Measurements from ENCODE around the gene CALHM5.

The CALHM5 gene

DNA sequence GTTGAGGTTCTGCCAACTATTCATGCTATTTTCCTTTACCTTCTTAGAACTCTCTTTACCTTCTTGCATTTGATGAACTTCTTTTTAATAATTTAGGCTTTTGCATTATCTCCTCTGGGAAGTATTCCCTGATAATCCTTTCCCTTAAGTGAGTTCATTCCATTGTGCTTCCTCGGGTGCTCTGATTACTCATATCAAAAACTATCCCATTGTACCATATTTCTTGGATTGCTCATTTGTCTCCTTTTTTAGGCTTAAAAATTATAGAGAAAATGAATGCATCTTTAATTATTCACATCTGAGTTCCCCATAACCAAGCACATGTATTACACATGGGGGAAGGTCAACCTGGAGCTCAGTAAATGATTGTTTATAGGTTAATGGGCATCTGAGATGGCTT lies 44.6 kb downstream of the CALHM5 start:
- DNase-seq = no peak

DNA sequence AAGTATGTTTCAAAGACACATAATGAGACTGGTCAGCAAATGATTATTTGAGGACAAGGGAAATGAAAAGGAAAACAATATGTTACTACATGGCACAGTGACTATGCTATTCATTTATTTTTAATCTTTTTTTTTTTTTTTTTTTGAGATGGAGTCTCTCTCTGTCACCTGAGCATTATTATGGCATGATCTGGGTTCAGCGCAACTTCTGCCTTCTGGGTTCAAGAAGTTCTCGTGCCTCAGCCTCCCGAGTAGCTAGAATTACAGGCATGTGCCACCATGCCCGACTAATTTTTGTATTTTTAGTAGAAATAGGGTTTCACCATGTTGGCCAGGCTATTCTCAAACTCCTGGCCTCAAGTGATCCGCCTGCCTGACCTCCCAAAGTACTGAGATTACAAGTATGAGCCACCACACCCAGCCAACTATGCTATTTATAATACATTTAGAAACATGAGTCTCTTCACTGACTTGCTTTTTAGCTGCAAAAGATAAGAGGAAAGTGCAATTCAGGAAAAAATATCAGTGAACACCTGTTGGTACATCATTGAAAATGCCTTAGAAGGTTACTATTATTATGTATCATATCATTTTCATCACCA lies 45.5 kb downstream of the CALHM5 start:
- no peak for DNase-seq

DNA sequence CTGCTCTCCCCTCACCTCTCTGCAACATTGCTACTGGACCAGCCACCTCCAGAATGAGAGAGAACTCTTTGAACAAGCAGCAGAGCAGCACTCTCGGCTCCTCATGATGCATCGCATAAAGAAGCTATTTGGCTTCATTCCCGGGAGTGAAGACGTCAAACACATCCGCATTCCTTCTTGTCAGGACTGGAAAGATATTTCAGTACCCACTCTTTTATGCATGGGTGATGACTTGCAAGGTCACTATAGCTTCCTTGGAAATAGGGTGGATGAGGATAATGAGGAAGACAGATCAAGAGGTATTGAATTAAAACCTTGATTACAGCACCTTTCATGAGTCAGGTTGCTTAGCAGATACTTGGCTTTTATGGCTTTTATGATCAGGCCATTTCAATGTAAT lies 46.5 kb downstream of the CALHM5 start:
- DNase-seq = peak; percentile 87

DNA sequence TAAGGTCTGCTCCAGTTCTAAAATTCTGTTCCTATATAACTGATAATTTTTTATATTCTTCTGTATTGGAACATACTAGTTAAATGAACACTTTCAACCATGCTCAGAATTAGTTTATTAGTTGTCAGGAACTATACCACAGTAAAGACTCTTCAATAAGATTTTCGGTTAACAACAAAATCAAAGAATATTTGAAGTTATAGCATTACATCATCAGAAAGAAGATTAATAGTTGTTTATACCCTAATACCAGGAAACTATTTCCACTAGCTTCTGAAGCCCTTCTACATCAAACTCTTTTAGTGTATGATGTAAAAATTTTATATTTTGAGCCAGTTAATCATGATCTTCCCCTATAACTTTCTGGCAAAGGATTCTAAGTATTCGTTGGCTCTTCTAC lies 48.7 kb downstream of the CALHM5 start:
- DNase-seq = no peak

DNA sequence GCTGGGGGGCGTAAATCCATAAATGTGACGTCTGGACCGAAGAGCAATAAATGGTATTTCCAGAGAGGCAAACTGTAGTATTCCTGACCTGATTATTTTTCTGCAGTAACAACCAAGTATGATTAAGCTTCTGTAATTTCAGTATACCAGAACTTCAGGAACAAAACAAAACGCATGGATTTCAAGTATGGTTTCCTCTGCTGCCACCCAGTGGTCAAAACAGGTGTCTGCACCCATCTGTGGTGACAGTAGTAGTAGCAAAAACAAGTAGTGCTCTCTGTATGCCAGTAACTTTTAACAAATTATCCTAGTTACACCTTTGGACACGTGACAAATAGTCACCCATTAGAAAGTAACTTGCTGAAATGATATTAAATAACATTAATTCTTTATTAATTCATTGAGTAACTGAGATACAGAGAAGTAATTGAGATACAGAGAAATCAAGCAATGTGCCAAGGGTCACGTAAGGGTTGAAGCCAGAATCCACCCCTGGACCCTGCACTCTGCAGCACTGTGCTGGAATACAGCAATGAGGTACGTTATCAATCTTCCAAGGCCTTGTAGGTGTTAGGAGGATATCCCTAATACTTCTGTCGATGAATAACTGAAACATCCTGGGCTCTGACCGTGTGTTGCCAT lies 50.1 kb downstream of the CALHM5 start:
- DNase-seq = peak; percentile 67

DNA sequence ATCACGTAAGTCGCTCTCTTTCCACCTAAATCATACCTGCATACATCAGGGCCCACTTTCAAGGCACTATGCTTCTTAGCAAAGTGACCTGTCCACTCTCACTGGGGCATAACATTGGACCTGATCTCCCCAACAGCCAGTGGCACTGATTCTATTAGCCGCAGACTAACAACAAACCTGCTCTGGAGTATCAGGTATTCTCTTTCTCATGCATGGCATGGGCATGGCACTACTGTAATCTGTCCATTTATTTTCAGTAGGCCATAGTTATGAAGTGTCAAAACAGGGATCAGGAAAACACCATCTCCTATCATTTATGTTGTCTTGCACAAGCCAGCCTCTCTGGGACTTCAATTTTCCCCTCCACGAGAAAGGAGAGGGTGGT lies 50.6 kb downstream of the CALHM5 start:
- no peak for DNase-seq

DNA sequence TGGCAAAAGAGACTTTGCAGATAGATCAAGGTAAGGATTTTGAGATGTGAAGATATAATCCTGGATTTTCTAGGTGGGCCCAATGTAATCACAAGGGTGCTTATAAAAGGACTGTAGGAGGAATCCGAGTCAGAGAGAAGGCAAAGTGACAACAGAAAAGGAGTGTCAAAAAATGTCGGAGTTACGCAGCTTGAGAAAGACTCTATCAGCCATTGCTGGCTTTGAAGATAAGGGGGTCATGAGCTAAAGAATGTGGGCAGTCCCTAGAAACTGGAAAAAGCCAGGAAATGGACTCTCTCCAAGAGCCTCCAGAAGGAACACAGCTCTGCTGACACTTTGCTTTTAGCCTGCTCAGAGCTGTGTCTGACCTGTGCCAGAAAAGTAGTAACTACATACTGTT lies 51.2 kb downstream of the CALHM5 start:
- DNase-seq = no peak

DNA sequence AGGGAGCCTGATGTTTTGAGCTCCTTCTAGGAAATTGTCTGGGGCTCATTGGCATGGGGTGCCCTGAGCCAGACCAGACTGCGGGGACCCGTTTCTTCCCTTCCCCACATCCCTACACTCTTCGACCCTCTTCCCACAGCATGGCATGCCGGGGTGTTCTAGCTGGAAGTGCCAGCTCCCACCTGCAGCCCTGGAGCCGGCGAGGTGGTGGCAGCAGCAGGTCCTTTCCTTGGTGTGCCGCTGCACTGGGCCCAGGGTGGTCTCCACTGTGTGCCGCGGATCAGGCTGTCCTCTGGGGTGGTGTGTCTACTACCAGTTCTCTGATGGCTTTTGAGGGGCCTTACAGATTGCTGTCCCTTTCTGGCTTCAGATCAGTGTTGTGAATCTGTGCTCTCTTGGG lies 52.4 kb downstream of the CALHM5 start:
- DNase-seq = no peak

DNA sequence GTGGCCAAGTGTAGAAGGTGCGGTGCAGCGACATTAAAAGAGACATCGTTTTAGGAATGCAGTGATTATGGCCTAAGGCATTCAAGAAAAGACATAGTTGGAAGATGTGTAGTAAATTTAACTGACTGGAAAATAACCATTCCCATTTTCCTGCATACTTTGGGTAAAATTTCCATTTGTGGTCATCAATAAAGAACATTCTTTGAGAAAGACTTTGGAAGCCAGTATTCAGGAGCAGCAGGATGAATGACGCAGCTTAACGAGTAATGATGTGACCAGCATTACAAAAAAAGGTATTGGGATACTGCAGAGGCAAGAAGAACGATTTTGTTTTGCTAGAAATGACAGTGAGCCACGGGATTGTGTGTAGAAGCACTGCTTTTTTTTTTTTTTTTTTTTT lies 52.9 kb downstream of the CALHM5 start:
- no peak for DNase-seq

DNA sequence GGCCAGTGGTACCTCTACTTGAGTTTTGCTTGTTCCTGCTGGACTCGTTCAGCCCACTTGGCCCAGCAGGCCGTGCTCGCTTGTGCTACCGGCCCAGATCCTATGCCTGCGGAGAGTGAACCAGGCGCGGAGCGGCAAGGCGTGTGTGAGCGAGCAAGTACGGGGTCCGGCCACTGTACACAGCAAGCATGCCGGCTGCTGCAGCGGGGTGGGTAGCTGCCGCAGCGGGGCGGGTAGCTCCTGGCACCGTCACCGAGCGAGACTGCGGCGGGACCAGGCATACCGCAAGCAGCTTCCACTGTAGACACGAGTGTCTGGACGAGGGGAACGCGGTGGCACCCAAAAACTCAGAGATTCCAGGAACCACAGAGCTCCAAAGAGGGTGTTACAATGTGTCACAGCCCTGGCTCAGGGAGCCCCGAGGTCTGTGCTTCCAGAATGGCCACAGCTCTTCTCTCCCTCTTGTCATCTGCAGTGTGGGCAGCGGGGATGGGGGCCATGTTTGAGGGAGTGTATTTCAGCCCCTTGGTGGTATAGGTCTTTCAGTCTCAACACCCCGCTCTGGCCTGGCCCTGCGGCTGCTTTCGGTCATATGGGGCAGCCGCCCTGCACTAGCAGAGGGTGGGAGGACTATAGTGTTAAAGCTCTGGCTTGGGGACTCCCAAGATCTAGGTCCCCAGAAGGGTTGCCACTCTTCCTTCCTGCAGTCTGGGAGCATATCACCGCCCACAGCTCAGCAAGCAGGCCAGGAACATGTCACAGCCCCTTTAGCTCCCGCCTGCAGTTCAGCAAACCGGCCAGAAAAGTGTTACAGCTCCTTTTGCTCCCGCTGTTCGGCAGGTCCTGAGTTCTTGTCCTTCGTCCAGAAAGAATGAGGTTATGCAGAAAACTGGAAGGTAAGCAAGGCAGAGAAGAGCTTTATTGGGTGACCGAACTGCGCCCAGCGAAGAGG lies 53.8 kb downstream of the CALHM5 start:
- peak; percentile 13 for DNase-seq

DNA sequence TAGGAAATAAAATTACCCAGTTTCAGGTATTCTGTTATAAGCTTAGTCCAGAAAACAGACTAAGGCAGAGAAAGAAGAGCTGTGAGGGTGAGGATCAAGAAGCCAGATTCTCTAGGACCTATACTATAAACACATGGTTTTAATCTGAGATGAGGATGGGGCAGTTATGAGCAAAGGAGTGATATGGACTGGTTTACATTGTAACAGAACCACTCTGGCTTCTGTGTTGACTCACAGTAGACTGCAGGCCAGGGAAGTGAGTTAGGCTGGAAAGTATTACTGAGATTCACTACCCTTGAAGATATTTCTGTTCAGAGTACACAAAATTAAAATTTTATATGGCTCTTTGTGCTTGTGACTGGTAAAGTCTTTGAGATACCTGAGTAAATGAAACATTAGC lies 56.7 kb downstream of the CALHM5 start:
- no peak for DNase-seq

DNA sequence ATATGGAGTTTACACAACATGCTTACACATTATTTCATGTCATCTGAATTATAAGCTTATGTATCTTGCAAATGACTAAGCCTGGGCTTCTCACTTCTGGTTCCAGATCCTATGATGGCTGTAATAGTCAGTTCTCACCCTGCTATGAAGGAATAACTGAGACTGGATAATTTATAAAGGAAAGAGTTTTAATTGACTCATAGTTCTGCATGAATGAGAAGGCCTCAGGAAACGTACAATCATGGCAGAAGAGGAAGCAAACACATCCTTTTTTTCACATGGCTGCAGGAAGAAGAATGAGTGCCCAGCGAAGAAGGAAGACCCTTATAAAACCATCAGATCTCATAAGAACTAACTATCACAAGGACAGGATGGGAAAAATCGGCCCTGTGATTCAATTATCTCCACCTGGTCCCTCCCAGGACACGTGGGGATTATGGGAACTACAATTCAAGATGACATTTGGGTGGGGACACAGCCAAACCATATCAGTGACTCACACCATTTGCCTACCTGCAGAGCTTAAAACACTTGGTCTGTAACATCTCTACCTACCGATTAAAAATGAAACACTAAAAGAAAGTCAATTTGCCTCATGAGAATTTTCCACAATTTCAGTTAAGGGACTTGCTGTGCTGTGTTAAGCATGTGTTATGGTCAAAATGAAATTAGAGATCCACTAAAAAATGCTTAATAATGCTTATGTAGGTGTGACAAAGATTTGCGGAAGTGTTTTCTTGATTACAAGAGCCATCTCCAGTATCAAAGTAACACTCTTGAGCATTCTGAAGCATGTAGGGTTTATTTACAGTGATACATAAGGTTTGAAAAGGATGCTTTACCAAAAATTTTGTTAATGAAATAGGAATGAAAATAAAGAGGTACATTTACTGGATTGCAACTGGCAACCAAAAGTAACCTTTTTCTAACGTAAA lies 57.6 kb downstream of the CALHM5 start:
- DNase-seq = no peak

DNA sequence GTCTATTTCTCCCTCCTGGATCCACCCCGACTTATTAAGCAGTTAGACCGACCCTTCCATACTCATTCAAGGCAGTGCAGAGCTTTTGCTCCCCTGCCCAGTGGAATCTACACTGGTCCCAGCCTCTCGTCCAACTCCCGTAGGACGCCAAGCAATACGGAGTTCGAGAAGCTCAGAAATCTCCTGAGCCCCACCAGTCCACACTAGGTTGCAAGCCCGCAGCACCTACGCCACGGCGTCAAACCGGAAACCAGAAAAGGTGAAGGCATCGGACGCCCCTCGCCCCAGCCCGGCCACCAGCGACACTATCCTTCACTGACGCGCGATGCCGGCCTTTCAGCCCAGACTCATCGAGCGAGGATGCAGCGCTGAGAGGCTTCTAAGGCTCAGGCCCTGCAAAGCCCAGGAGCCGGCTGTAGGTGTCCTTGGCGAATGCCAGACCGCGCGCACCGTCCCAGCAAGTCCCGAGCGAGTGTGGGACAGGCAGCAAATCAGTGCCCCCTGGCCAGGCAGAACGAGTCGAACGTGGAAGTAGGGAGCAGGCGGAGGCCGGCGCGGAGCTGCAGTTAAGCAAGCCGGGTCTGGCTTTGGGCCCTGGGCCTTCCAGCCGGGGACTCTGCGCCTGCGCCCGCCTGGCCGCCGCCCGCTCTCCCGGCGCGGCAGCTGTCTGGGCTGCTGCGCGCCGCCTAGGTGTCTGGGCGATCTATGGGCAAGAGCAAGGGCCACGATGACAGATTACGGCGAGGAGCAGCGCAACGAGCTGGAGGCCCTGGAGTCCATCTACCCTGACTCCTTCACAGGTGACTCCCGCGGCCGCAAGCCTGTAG lies 59.6 kb downstream of the CALHM5 start, which contains the start of gene RWDD1:
Gene RWDD1 (plus strand): TSS at position 649 of the 827 bp plus-strand sequence. CDS start 79 bp downstream, at position 728.
- DNase-seq = peak; percentile 98

DNA sequence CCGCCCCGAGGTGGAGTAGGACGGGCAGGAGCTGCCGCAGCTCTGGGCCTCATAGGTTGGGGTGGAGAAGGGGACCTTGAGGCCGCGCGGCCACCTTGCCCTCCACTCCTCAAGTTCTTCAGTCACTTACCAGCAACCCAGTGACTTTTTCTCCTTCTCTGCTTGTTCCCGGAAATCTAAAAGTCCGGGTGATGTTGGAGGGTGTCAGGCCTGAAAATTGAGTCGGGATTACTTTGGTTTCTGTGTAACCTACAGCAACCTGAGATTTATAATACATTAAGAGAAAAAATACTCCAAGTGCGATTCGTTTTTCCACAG lies 60.2 kb downstream of the CALHM5 start:
- DNase-seq = no peak

DNA sequence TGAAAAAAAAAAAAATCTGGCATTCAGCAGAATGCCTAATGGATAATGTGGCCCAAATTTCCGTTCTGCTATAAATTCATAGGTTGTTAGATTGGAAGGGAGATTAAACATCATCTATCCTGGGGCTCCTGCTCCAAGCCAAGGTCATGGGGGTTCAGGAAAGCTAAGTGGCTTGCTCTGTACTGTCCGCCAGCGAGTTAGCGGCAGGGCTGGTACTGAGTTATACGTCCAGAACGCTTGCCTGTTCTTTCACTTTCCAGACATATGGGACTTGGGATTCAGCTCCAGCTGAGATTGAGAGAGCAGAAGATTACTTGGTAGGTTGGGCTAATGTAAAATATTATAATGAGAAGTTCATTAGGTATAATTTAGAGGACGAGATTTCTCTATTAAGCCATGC lies 60.7 kb downstream of the CALHM5 start:
- no peak for DNase-seq
